GM19240 (cell line): ENCODE results near the gene FOSB.
A peak's percentile ranks its signal among the peaks of the same experiment; 100 is the strongest.

ENCODE experiments used
- DNase-seq: peaks from one replicate; pipeline ENCODE4 v3.0.0; 2011; ENCODE audit warnings: low spot score; ENCODE audit not compliant: insufficient read length

FOSB gene

GRCh38 chr19:45484273-45484945 lies 16.6 kb downstream of the FOSB start:
- no peak for DNase-seq

- peak; percentile 79 for DNase-seq
These were observed 17.7 kb downstream of the FOSB start for GRCh38 chr19:45485305-45486077.

DNA sequence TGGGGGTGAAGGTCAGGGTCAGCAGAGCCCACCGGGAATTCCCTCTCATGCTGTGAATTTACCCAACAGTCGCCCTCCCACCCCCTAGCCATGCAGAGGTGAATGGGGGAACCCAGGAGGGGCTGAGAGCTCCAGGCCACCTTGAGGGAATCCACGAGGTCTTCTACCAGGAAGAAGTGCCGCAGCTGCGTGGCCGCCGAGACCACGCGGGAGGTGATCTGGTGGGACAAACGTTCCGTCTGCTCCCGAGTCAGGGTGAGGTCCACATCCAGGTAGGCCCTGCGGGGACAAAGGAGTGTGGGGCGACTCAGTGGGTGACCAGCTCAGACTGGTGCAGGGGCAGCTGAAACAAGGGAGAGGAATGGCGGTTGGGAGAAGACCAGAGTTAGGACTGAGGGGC lies 20.9 kb downstream of the FOSB start:
- DNase-seq: no peak

DNA sequence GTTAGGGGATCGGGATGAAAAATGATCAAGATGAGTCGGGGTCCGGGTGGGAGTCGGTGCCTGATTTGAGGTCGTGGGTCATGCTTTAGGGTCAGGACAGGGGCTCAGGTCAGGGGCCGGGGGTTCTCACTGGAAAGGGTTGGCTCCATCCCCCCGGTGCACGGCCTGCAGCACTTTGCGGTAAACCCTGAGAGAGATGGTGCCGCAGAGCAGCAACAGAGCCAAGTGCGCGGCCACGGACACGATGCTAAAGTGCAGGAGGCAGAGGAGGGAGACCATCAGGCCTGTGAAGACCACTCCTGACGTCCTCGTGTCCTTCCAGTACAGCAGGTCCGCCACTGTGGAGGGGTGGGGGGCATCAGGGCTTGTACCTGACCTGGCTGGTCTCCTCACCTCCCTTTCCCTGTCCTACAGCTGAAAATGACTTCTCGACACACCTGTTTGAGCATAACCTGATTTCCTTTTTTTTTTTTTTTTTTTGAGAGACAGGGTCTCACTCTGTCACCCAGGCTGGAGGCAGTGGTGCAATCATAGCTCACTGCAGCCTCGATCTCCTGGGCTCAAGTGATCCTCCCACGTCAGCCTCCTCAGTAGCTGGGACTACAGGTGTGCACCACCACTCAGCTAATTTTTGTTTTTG lies 21.5 kb downstream of the FOSB start:
- DNase-seq: no peak

DNA sequence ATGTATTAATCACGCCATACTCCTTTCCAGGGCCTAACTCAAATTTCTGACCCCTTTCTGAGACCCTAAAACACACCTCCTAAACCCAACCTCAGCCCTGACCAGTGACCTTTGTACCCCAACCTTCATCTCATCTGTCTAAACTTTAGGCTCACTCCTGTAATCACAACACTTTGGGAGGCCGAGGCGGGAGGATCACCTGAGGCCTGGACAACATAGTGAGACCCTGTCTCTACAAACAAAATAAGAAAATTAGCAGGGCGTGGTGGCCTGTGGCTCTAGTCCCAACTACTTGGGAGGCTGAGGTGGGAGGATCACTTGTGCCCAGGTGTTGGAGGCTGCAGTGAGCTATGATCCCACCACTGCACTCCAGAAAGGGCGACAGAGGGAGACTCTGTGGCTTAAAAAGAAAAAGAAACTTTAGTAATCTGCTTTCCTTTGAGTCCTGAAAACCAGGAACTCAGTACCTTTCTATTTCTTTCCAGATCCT lies 24.4 kb downstream of the FOSB start:
- DNase-seq: no peak

- DNase-seq: no peak
These were observed 25.1 kb downstream of the FOSB start for GRCh38 chr19:45492627-45493470.

DNA sequence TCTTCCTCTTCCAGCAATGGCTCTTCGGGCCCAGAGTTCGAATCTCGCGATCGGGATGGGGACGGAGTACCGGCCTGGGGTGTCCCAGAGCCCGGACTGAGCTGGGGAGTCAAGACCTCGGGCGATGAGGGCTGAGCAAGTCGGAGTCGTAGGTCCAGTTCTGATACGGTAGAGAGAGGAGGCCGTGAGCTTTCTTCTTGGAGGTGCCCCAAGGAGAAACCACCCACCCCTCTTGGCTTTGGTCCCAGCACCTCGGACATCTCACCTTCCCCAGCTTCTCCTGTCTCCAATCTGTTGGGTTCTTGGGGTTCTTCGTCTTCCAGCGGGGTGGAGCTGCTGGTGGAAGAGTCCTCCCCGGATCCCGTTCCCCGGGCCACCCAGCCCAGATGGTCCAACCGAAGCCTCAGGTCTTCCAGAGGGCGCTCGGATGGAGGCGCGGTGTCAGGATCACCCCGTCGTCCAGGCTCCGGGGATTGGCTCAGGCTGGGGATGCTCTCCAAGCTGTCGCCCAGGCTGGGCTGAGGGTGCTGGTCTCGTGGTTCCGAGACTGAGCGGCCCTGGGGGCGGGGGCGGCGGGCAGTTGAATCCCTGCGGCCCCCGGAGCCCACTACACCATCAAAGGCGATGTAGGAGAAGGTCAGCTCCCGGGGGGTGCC lies 26.6 kb downstream of the FOSB start:
- no peak for DNase-seq

DNA sequence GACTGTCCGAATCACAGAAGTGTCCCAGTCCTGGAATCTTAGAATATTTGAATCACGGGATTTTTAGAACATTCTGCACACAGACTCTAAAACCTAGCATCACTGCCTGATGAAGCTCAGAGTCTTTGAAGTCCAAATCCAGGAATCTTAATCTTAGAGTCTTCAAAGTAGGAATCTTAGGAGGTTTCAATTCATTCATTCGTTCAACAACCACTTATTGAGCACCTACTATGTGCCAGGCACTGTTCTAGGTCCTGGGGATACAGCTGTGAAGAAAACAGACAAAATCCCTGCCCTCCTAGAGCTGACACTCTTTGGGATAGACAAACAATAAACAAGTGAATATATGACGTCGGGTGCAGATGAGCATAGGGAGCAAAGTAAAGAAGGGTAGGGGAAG lies 27.4 kb downstream of the FOSB start:
- no peak for DNase-seq

DNA sequence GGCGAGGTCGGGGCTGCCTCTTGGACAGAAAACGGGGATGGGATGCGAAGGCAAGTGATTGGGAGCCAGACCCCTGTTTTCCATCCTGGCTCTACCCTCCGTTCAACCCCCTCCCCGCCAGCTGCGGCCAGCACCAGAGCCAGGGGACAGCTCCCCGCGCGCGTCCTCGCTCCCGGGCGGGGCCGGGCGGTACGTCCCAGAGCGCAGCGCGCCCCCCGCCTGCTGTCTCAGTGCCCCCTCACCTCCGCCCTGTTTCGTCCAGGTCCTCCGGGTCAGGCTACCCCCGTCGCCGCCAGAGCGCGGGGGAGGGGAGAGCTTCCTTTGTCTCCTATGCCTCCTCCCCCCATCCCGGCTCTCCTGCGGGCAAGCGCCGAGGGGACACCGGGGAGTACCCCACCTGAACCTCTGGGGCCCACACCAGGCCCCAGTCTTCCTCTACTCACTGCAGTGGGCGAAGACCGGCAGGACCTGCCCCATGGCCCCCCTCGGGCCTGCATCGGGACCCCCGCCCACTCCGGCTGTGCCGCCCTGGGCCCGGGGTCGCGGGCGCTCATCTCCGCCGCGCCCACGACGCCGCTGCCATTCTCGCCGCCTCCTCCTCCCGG lies 28.7 kb downstream of the FOSB start:
- no peak for DNase-seq

DNA sequence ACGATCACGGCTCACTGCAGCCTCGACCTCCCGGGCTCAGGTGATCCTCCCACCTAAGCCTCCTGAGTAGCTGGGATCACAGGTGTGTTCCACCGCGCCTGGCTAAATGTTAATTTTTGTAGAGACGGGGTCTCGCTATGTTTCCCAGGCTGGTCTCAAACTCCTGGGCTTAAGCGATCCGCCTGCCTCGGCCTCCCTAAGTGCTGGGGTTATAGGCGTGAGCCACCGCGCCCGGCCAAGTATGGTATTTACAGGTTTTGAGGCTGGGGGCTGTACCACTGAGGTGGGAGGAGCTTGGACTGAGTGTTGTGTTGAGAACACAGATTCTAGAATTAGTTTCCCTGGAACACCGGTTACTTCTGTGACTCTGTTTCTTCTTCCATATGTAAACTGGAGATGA lies 30.0 kb downstream of the FOSB start:
- no peak for DNase-seq

- DNase-seq: no peak
These were observed 30.8 kb downstream of the FOSB start, which contains the start of gene PPM1N for GRCh38 chr19:45498411-45499195. PPM1N (plus strand) TSS chr19:45498443; CDS start chr19:45498473, 30 bp downstream.

DNA sequence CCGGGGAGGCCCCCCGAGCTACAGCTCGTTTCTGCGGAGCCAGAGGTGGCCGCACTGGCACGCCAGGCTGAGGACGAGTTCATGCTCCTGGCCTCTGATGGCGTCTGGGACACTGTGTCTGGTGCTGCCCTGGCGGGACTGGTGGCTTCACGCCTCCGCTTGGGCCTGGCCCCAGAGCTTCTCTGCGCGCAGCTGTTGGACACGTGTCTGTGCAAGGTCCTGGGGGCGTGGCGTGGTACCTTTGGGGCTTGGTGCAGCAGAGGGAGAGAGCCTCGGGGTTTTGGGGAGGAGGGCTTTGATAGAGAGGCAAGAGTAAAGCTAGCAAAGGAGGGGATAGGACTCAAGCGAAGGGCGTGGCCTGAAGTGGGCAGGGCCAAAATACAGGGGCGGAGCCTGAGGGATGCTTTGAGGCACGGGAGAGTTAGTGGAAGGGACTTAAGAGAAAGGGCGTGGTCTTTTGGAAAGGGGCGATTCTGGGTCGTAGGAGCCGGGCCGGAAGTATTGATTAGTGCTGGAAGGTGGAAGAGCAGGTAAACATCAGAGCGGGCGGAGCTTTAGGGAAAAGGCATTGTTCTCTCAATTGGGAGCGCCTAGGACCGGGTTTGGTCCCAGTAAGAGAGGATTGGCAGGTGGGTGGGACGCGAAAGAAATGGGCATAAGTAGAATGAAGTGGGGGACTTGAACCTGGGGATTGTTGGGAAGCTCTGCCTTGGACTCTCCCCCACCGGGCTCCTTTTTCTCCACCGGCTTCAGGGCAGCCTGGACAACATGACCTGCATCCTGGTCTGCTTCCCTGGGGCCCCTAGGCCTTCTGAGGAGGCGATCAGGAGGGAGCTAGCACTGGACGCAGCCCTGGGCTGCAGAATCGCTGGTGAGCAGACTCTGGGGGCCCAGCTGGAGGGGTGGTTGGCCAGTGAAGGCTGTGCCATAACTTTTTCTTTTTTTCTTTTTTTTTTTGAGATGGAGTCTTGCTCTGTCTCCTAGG lies 31.7 kb downstream of the FOSB start:
- no peak for DNase-seq

- DNase-seq: no peak
These were observed 33.3 kb downstream of the FOSB start for GRCh38 chr19:45500918-45501729.

DNA sequence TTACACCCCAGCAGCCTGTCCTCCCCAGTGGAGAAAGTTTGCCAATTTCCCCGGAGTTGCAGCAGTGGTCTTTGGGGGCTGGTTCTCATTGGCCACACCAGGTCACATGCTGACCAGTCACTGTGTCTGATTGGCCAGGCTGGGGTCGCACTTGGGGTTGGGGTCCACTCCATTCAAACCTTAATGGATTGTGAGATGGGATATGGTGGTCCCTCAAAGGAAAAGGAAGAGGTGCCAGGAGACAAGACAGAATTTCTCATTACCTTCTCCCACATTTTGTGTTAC lies 33.9 kb downstream of the FOSB start:
- no peak for DNase-seq

GRCh38 chr19:45502111-45502510 lies 34.3 kb downstream of the FOSB start:
- DNase-seq: no peak

DNA sequence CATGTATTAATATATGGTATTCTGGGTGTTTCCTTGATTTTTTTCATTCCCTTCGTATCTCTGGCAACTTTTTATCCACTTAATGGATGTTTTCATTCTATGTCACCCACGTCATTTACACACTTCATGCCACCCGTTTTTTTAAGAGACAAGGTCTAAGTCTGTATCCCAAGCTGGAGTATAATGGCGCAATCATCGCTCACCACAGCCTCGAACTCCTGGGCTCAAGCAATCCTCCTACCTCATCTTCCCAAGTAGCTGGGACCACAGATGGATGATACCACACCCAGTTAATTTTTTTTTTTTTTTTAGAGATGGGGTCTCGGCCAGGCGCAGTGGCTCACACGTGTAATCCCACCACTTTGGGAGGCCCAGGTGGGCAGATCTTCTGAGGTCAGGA lies 36.1 kb downstream of the FOSB start:
- no peak for DNase-seq

- DNase-seq: no peak
These were observed 37.6 kb downstream of the FOSB start for GRCh38 chr19:45505151-45505995.
